H1 (cell line): Measurements from ENCODE around the gene KANSL1. TPM values are rescaled to one million over a fixed set of nuclear protein-coding genes. Genes with fewer than 3 reads are reported as not detected.

Experiments
- CTCF ChIA-PET: fragments of 300-600 bp; sonication (Branson Sonifier 250); formaldehyde crosslinking; loops from one replicate; lab custom pipeline; 2021; ENCODE audit not compliant: partially characterized antibody; lab: Charles Lee
- POLR2A ChIA-PET: fragments of 300-600 bp; sonication (Branson Sonifier 250); formaldehyde crosslinking; loops from one replicate; lab custom pipeline; 2021; ENCODE audit warnings: inconsistent platforms; ENCODE audit not compliant: partially characterized antibody; lab: Charles Lee
- DNase-seq, 2 experiments: peaks; one replicate each; pipeline versions ENCODE4 v3.0.0 to v3.0.0-alpha.2; 2010 to 2022; ENCODE audit warnings: low spot score in 2 of 2, low read depth in 1 of 2, mixed read lengths in 1 of 2
- FAIRE-seq: peaks from 2 replicates; lab custom pipeline; 2011; peaks lifted over from hg19 to GRCh38; lab: Jason Lieb, UNC
- H2AFZ ChIP-seq: 2 replicates; pipeline ENCODE4 v1.8.1; 2012; ENCODE audit warnings: low read length, inconsistent platforms
- H2AK5ac ChIP-seq: 2 replicates; pipeline ENCODE4 v1.6.1; 2013; ENCODE audit warnings: low read depth, low read length
- H2BK120ac ChIP-seq: replicated peaks from 2 replicates; pipeline ENCODE3; 2013; ENCODE audit warnings: low read depth, low read length, inconsistent platforms
- H2BK12ac ChIP-seq: 2 replicates; pipeline ENCODE4 v1.6.1; 2013; ENCODE audit warnings: low read depth, low read length
- H2BK15ac ChIP-seq: 2 replicates; pipeline ENCODE4 v1.6.1; 2013; ENCODE audit warnings: low read length
- H2BK20ac ChIP-seq: 2 replicates; pipeline ENCODE4 v1.6.1; 2013; ENCODE audit warnings: low read length
- H2BK5ac ChIP-seq: 2 replicates; pipeline ENCODE4 v1.6.1; 2013; ENCODE audit warnings: low read depth, low read length
- H3K14ac ChIP-seq: 2 replicates; pipeline ENCODE4 v1.6.1; 2013; ENCODE audit warnings: inconsistent platforms; ENCODE audit not compliant: insufficient read length
- H3K18ac ChIP-seq: 2 replicates; pipeline ENCODE4 v1.6.1; 2013; ENCODE audit warnings: low read length; ENCODE audit errors: extremely low read depth
- H3K23ac ChIP-seq: 2 replicates; pipeline ENCODE4 v1.6.1; 2013; ENCODE audit warnings: inconsistent platforms; ENCODE audit not compliant: insufficient read length
- H3K23me2 ChIP-seq: 2 replicates; pipeline ENCODE4 v1.6.1; 2013; ENCODE audit warnings: low read depth, low read length
- H3K27ac ChIP-seq: 2 replicates; pipeline ENCODE4 v1.6.1; 2011; ENCODE audit warnings: low read depth, low read length, inconsistent platforms
- H3K27me3 ChIP-seq, 4 experiments: replicated peaks in 1 of 4; 1 replicate in 1 of 4; 2 replicates in 3 of 4; pipeline versions ENCODE4 v1.6.1 to v1.8.1; 2011 to 2013; ENCODE audit warnings: low read length in 3 of 4, mild to moderate bottlenecking in 3 of 4, inconsistent platforms in 2 of 4, mixed read lengths in 2 of 4, moderate library complexity in 1 of 4; ENCODE audit not compliant: control insufficient read depth in 3 of 4, insufficient read depth in 3 of 4; ENCODE audit errors: extremely low read depth in 1 of 4
- H3K36me3 ChIP-seq, 4 experiments: 2 replicates each; pipeline versions ENCODE4 v1.6.1 to v1.8.1; 2011 to 2013; ENCODE audit warnings: mild to moderate bottlenecking in 4 of 4, low read length in 3 of 4, moderate library complexity in 2 of 4, control low read depth in 1 of 4, inconsistent platforms in 1 of 4; ENCODE audit not compliant: insufficient read depth in 4 of 4, control insufficient read depth in 2 of 4
- H3K4ac ChIP-seq: replicated peaks from 2 replicates; pipeline ENCODE3; 2013; ENCODE audit warnings: low read length, low read depth, mixed read lengths, inconsistent platforms; ENCODE audit not compliant: insufficient read length
- H3K4me1 ChIP-seq, 4 experiments: replicated peaks in 1 of 4; 1 replicate in 1 of 4; 2 replicates in 3 of 4; pipeline versions ENCODE4 v1.6.1 to v1.8.1; 2011 to 2013; ENCODE audit warnings: low read length in 3 of 4, inconsistent platforms in 2 of 4, mixed read lengths in 1 of 4; ENCODE audit not compliant: insufficient read depth in 4 of 4, control insufficient read depth in 3 of 4
- H3K4me2 ChIP-seq, 2 experiments: 2 replicates each; pipeline versions ENCODE4 v1.6.1 to v1.8.1; 2011 to 2013; ENCODE audit warnings: low read depth in 2 of 2, low read length in 2 of 2, control low read depth in 1 of 2, inconsistent platforms in 1 of 2, mild to moderate bottlenecking in 1 of 2; ENCODE audit not compliant: insufficient read depth in 1 of 2
- H3K4me3 ChIP-seq, 4 experiments: fragments of 200-600, 300-600 bp in 1 of 4; sonication (generic), shearing (Covaris generic), sonication (Bioruptor Twin) in 1 of 4; 2 replicates each; pipeline versions ENCODE4 v1.5.1 to v1.8.1; 2011 to 2016; ENCODE audit warnings: low read length in 4 of 4, low read depth in 3 of 4, control low read depth in 2 of 4, inconsistent platforms in 2 of 4, mild to moderate bottlenecking in 2 of 4, mixed read lengths in 1 of 4, moderate library complexity in 1 of 4; ENCODE audit not compliant: insufficient read depth in 2 of 4; ENCODE audit errors: extremely low read depth in 1 of 4
- H3K56ac ChIP-seq: replicated peaks from 2 replicates; pipeline ENCODE3; 2013; ENCODE audit warnings: low read depth, mild to moderate bottlenecking, mixed read lengths, low read length, inconsistent platforms; ENCODE audit not compliant: insufficient read length
- H3K79me1 ChIP-seq: 2 replicates; pipeline ENCODE4 v1.6.1; 2013; ENCODE audit warnings: low read depth, low read length, control low read depth
- H3K79me2 ChIP-seq, 2 experiments: 2 replicates each; pipeline versions ENCODE4 v1.6.1 to v1.8.1; 2012 to 2013; ENCODE audit warnings: low read length in 2 of 2, mild to moderate bottlenecking in 2 of 2, inconsistent platforms in 1 of 2; ENCODE audit not compliant: insufficient read depth in 2 of 2, control insufficient read depth in 1 of 2
- H3K9ac ChIP-seq, 4 experiments: replicated peaks in 1 of 4; 1 replicate in 1 of 4; 2 replicates in 3 of 4; pipeline versions ENCODE4 v1.6.1 to v1.8.1; 2011 to 2013; ENCODE audit warnings: low read depth in 3 of 4, low read length in 3 of 4, control low read depth in 2 of 4, mild to moderate bottlenecking in 2 of 4, moderate library complexity in 2 of 4, inconsistent platforms in 1 of 4; ENCODE audit errors: extremely low read depth in 1 of 4
- H3K9me3 ChIP-seq, 2 experiments: 2 replicates each; pipeline versions ENCODE4 v1.6.1 to v1.8.1; 2012 to 2013; ENCODE audit warnings: mild to moderate bottlenecking in 2 of 2, moderate library complexity in 2 of 2, control low read depth in 1 of 2, inconsistent platforms in 1 of 2, low read depth in 1 of 2, low read length in 1 of 2, mixed read lengths in 1 of 2; ENCODE audit not compliant: insufficient read depth in 2 of 2
- H4K20me1 ChIP-seq, 2 experiments: replicated peaks in 1 of 2; 2 replicates each; pipeline versions ENCODE3 to v1.8.1; 2011 to 2013; ENCODE audit warnings: inconsistent platforms in 2 of 2, low read length in 2 of 2, mild to moderate bottlenecking in 1 of 2; ENCODE audit not compliant: insufficient read depth in 2 of 2, control insufficient read depth in 1 of 2
- H4K5ac ChIP-seq: 2 replicates; pipeline ENCODE4 v1.6.1; 2013; ENCODE audit warnings: low read length, low read depth, mixed read lengths, inconsistent platforms; ENCODE audit not compliant: insufficient read length
- H4K8ac ChIP-seq: 2 replicates; pipeline ENCODE4 v1.8.0; 2013; ENCODE audit warnings: mild to moderate bottlenecking, moderate library complexity, low read length, inconsistent platforms; ENCODE audit not compliant: insufficient read depth; ENCODE audit errors: extremely low read depth
- H4K91ac ChIP-seq: replicated peaks from 2 replicates; pipeline ENCODE3; 2013; ENCODE audit warnings: low read length, mixed read lengths, inconsistent platforms; ENCODE audit not compliant: insufficient read length
- SIX5 ChIP-seq: IDR thresholded peaks from 2 replicates; pipeline ENCODE4 v1.6.1; 2011; ENCODE audit warnings: mild to moderate bottlenecking, low read depth, low read length
- SRF ChIP-seq: IDR thresholded peaks from 2 replicates; pipeline ENCODE4 v1.6.1; 2011; ENCODE audit warnings: mild to moderate bottlenecking, low read depth, low read length, moderate library complexity
- WGBS, 2 experiments: shearing (Covaris generic) in 1 of 2; methylation state at CpG; one replicate each; pipeline versions ENCODE4 v1.1.6 to v1.1.7; 2013 to 2015; ENCODE audit warnings: low lambda C conversion rate in 2 of 2, mixed read lengths in 2 of 2, inconsistent platforms in 1 of 2, low coverage in 1 of 2, missing lambda C conversion rate in 1 of 2; ENCODE audit not compliant: insufficient replicate concordance in 2 of 2, insufficient coverage in 1 of 2, insufficient read length in 1 of 2; ENCODE audit errors: extremely low coverage in 1 of 2, missing lambda C conversion rate in 1 of 2; 5-methylcytosine and 5-hydroxymethylcytosine counted together
- polyA plus RNA-seq, 7 experiments: library from polyadenylated mRNA; depleted of rRNA in 3 of 7; stranded (reverse) in 5 of 7; unstranded in 2 of 7; fragments of >200 nt in 5 of 7; fragments of 200-250 nt in 2 of 7; gene quantifications; 1 replicate in 5 of 7; 2 replicates in 1 of 7; 4 replicates in 1 of 7; pipeline versions ENCODE4 v1.2.1 to v1.2.3, GENCODE V29; 2011 to 2013; ENCODE audit warnings: missing spikeins in 2 of 7, mixed read lengths in 2 of 7
- total RNA-seq: library from RNA; stranded (reverse); fragmentation: NEBNext Ultra II Directional; extraction: Animal tissue kit (Norgen Biotek cat#: 25700); gene quantifications from 2 replicates; pipeline ENCODE4 v1.2.1, GENCODE V29; 2021

KANSL1 gene
- total and polyA plus RNA-seq, 2 of the 8 experiments (the other 6 are each of a cell fraction or from before 2014, with no cell fraction given) = 34.0 to 128 TPM

- H3K4me1 ChIP-seq = peaks cover 0 to 10% (median 1%) of the 10 kb centered on the region in 4 experiments; a peak in 1 of 7 replicates
- no peak for TF ChIP-seq SRF
- TF ChIP-seq SIX5 = no peak
These were observed 21.3 kb downstream of the KANSL1 start for GRCh38 chr17:46171939-46172338.

More at GRCh38 chr17:46171939-46172338, 21.3 kb downstream of the KANSL1 start:
- H3K4me3 ChIP-seq = no peak overlapping the region
- H4K8ac ChIP-seq = no peak overlapping the region
- H2BK5ac ChIP-seq = no peak overlapping the region
- no peak overlapping the region for H2BK120ac ChIP-seq
- 93% methylated on average over 14 of the region's 14 CpGs; no CpG with 5 or more reads in 1 of the 2 experiments for WGBS, 2 experiments
- H3K9ac ChIP-seq = no peak overlapping the region
- FAIRE-seq (no peak), DNase-seq (no peak)
- no peak overlapping the region for H3K14ac ChIP-seq
- no peak overlapping the region for H3K18ac ChIP-seq
- H2AFZ ChIP-seq = no peak overlapping the region
- CTCF ChIA-PET = interaction anchor here (1.8 to 10.0 kb wide), 2 partner anchors 9 to 13 kb away, joined by 4 to 80 read pairs; no protein-coding TSS in a partner anchor
- H2BK15ac ChIP-seq = no peak overlapping the region
- H3K4ac ChIP-seq = no peak overlapping the region
- H3K79me1 ChIP-seq = peaks cover 20% of the 10 kb centered on the region
- H3K9me3 ChIP-seq = no peaks in the 10 kb centered on the region
- H3K79me2 ChIP-seq = peaks cover 92 to 100% of the 10 kb centered on the region in 2 experiments
- peaks cover 15 to 38% (median 22%) of the 10 kb centered on the region in 4 experiments for H3K36me3 ChIP-seq
- H4K91ac ChIP-seq = no peak overlapping the region
- H3K23ac ChIP-seq = no peak overlapping the region
- H3K23me2 ChIP-seq = no peaks in the 10 kb centered on the region
- POLR2A ChIA-PET = interaction anchor here (0.7 to 18.1 kb wide), 7 partner anchors 9 to 100 kb away, joined by 3 to 208 read pairs (median 4); partner anchors contain the start of gene KANSL1
- no peak overlapping the region for H2BK12ac ChIP-seq
- H4K5ac ChIP-seq = no peak overlapping the region
- peaks cover 47 to 87% of the 10 kb centered on the region in 2 experiments for H4K20me1 ChIP-seq
- no peaks in the 10 kb centered on the region for H3K27me3 ChIP-seq
- no peak overlapping the region for H3K27ac ChIP-seq
- H3K56ac ChIP-seq = no peak overlapping the region
- no peak overlapping the region for H3K4me2 ChIP-seq
- no peak overlapping the region for H2BK20ac ChIP-seq
- no peak overlapping the region for H2AK5ac ChIP-seq
